ENCODE measurements around the gene LSG1.

DNA sequence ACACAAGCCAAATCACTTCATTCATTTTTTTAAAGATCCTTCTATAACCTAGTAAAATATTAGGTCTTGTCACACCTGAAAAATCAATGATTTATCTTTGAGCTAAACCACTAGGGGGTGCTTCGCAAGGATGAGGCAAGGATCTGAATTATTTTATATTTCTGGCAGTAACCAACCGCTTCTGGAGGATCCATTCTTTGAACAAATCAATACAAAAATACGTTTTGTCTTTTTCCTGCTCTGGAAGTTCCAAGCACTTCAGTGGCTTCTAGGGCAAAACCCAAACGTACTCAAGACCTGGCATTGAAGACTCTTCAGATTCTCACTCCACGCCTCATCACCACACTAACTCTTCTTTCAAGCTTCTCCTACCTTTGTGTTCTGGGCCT lies 486 bp downstream of the LSG1 start:
- TF ChIP-seq EZH2phosphoT487 (IDR thresholded peaks at IDR 0.05; ENCODE audit: low read length), result no peak
- TF ChIP-seq EZH2 (optimal IDR thresholded peaks at IDR 0.05; ENCODE audit: low read depth, low read length), result no peak
- TF ChIP-seq, protein P1, sequence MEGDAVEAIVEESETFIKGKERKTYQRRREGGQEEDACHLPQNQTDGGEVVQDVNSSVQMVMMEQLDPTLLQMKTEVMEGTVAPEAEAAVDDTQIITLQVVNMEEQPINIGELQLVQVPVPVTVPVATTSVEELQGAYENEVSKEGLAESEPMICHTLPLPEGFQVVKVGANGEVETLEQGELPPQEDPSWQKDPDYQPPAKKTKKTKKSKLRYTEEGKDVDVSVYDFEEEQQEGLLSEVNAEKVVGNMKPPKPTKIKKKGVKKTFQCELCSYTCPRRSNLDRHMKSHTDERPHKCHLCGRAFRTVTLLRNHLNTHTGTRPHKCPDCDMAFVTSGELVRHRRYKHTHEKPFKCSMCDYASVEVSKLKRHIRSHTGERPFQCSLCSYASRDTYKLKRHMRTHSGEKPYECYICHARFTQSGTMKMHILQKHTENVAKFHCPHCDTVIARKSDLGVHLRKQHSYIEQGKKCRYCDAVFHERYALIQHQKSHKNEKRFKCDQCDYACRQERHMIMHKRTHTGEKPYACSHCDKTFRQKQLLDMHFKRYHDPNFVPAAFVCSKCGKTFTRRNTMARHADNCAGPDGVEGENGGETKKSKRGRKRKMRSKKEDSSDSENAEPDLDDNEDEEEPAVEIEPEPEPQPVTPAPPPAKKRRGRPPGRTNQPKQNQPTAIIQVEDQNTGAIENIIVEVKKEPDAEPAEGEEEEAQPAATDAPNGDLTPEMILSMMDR (IDR thresholded peaks at IDR 0.05; ENCODE audit: low read length), result peak; percentile 85

All from MM.1S (cell line).